B cell (primary cell): ENCODE results near the gene DNALI1. TPM values are rescaled to one million over a fixed set of nuclear protein-coding genes. Genes with fewer than 3 reads are reported as not detected.

ENCODE experiments used
- ATAC-seq: fragments of 200-7000 bp; cut with Tn5 transposase; one replicate; pipeline ENCODE4 v1.10.0; 2021; ENCODE audit warnings: low read depth, mild to moderate bottlenecking, moderate number of reproducible peaks, moderate library complexity
- CTCF ChIA-PET: fragments of 350-600 bp; sonication (Branson Sonifier 250); formaldehyde crosslinking; loops from one replicate; lab custom pipeline; 2021; ENCODE audit warnings: antibody characterized with exemption, inconsistent platforms; lab: Charles Lee
- POLR2A ChIA-PET: fragments of 350-600 bp; sonication (Branson Sonifier 250); formaldehyde crosslinking; loops from one replicate; lab custom pipeline; 2021; ENCODE audit warnings: antibody characterized with exemption; lab: Charles Lee
- DNase-seq: peaks from one replicate; pipeline ENCODE4 v3.0.0; 2013
- H2AFZ ChIP-seq: 2 replicates; pipeline ENCODE4 v1.6.1; 2012; ENCODE audit warnings: mild to moderate bottlenecking, low read depth, low read length; ENCODE audit not compliant: insufficient read depth, poor library complexity, severe bottlenecking
- H3K27ac ChIP-seq, 2 donors: 1 replicate in 1 of 2; 2 replicates in 1 of 2; pipeline ENCODE4 v1.5.1; 2012 to 2013; ENCODE audit warnings: low read length in 2 of 2, mild to moderate bottlenecking in 2 of 2, moderate library complexity in 1 of 2
- H3K27me3 ChIP-seq, 4 experiments: fragments of 200-600 bp in 1 of 4; sonication (generic) in 1 of 4; replicated peaks in 1 of 4; 1 replicate in 2 of 4; 2 replicates in 2 of 4; pipeline versions ENCODE4 v1.6.1 to v1.7.0; 2013 to 2016; ENCODE audit warnings: low read length in 3 of 4, mild to moderate bottlenecking in 2 of 4, mixed read lengths in 1 of 4, moderate library complexity in 1 of 4; ENCODE audit not compliant: insufficient read depth in 4 of 4, control insufficient read depth in 3 of 4; ENCODE audit errors: control extremely low read depth in 1 of 4
- H3K36me3 ChIP-seq, 2 experiments: replicated peaks in 1 of 2; 1 replicate in 1 of 2; 2 replicates in 1 of 2; pipeline versions ENCODE4 v1.6.1 to v1.7.1; 2013; ENCODE audit warnings: low read length in 1 of 2; ENCODE audit not compliant: insufficient read depth in 2 of 2, control insufficient read depth in 1 of 2; ENCODE audit errors: control extremely low read depth in 1 of 2, extremely low read depth in 1 of 2
- H3K4me1 ChIP-seq, 2 donors: fragments of 200-600 bp in 1 of 2; sonication (generic) in 1 of 2; 1 replicate in 1 of 2; 2 replicates in 1 of 2; pipeline versions ENCODE4 v1.5.1 to v1.6.1; 2013 to 2017; ENCODE audit warnings: low read length in 2 of 2; ENCODE audit not compliant: control insufficient read depth in 2 of 2, insufficient read depth in 2 of 2
- H3K4me2 ChIP-seq: replicated peaks from 2 replicates; pipeline ENCODE3; 2012; ENCODE audit warnings: mild to moderate bottlenecking, low read depth, low read length; ENCODE audit not compliant: poor library complexity, severe bottlenecking
- H3K4me3 ChIP-seq, 5 experiments: fragments of 200-600 bp in 1 of 5; sonication (generic) in 1 of 5; 1 replicate in 3 of 5; 2 replicates in 2 of 5; pipeline versions ENCODE4 v1.5.1 to v1.7.0; 2011 to 2016; ENCODE audit warnings: low read length in 4 of 5, mild to moderate bottlenecking in 4 of 5, low read depth in 2 of 5, control low read depth in 1 of 5, moderate library complexity in 1 of 5; ENCODE audit not compliant: insufficient read depth in 1 of 5; ENCODE audit errors: control extremely low read depth in 1 of 5, extremely low read depth in 1 of 5
- H3K79me2 ChIP-seq: fragments of 200-600 bp; sonication (generic); one replicate; pipeline ENCODE4 v1.6.0; 2016; ENCODE audit warnings: low read length; ENCODE audit not compliant: control insufficient read depth, insufficient read depth
- H3K9ac ChIP-seq: fragments of 200-600 bp; sonication (generic); 2 replicates; pipeline ENCODE4 v1.6.1; 2017; ENCODE audit warnings: mild to moderate bottlenecking, low read length, moderate library complexity
- H3K9me3 ChIP-seq, 3 donors: one replicate each; pipeline versions ENCODE4 v1.6.1 to v1.7.1; 2013; ENCODE audit warnings: low read length in 2 of 3; ENCODE audit not compliant: control insufficient read depth in 2 of 3, insufficient read depth in 1 of 3; ENCODE audit errors: control extremely low read depth in 1 of 3
- H4K20me1 ChIP-seq: 2 replicates; pipeline ENCODE4 v1.6.0; 2012; ENCODE audit warnings: mild to moderate bottlenecking, low read length; ENCODE audit not compliant: insufficient read depth, control insufficient read depth, poor library complexity, severe bottlenecking
- H3K27ac Mint-ChIP-seq: one replicate; pipeline ENCODE4 v1.8.0; 2021; ENCODE audit warnings: mixed read lengths
- H3K27me3 Mint-ChIP-seq: one replicate; pipeline ENCODE4 v1.8.0; 2021; ENCODE audit warnings: mixed read lengths
- H3K4me1 Mint-ChIP-seq: one replicate; pipeline ENCODE4 v1.8.0; 2021; ENCODE audit warnings: mixed read lengths
- H3K4me3 Mint-ChIP-seq: one replicate; pipeline ENCODE4 v1.8.0; 2021; ENCODE audit warnings: mixed read lengths
- H3K9me3 Mint-ChIP-seq: one replicate; pipeline ENCODE4 v1.8.0; 2022; ENCODE audit warnings: mixed read lengths; ENCODE audit not compliant: insufficient read depth
- CTCF ChIP-seq: fragments of 200-600 bp; IDR thresholded peaks from one replicate; pipeline ENCODE4 v1.8.0; 2022; ENCODE audit warnings: antibody characterized with exemption, mild to moderate bottlenecking
- EZH2 ChIP-seq: IDR thresholded peaks from 2 replicates; pipeline ENCODE4 v1.6.1; 2012; ENCODE audit warnings: borderline replicate concordance, low read depth, mild to moderate bottlenecking, moderate library complexity, low read length; ENCODE audit not compliant: insufficient read depth, poor library complexity, severe bottlenecking
- WGBS: methylation state at CpG from one replicate; pipeline ENCODE4 v1.1.5; 2013; ENCODE audit warnings: missing lambda C conversion rate; ENCODE audit not compliant: insufficient coverage; 5-methylcytosine and 5-hydroxymethylcytosine counted together
- intact Hi-C: fragments of 100-400 bp; cut with micrococcal nuclease; formaldehyde crosslinking; loops from one replicate; pipeline ENCODE4 v1.10.0; 2022
- polyA plus RNA-seq: library from polyadenylated mRNA; depleted of rRNA; stranded (reverse); fragments of >200 nt; gene quantifications from 2 replicates; pipeline ENCODE4 v1.2.3, GENCODE V29; 2012
- total RNA-seq, 2 donors: library from RNA; stranded (reverse); fragments of 120-200 nt in 1 of 2; gene quantifications; 1 replicate in 1 of 2; 2 replicates in 1 of 2; pipeline versions ENCODE4 v1.2.3 to v1.2.4, GENCODE V29; 2013 to 2022

DNALI1 gene
- total and polyA plus RNA-seq, 2 donors (not counting 1 experiment from before 2014, with no cell fraction given), result not detected

GRCh38 chr1:37561133-37562132 is 4.7 kb downstream of the DNALI1 start:
- Mint-ChIP-seq H3K4me3 (no peak overlapping the region), H3K9me3 (no peaks in the 10 kb centered on the region), H3K27me3 (peaks cover 5% of the 10 kb centered on the region), H3K27ac (no peak overlapping the region), H3K4me1 (no peaks in the 10 kb centered on the region)
- no peak overlapping the region for H3K4me3 ChIP-seq
- intact Hi-C loops, result loop anchor here (1.0 kb wide), 1 partner anchor 121 kb away; no protein-coding TSS in a partner anchor
- no peak for ATAC-seq
- H3K4me2 ChIP-seq, result no peak overlapping the region
- peak; percentile 60 for TF ChIP-seq CTCF
- TF ChIP-seq EZH2, result no peak
- no peaks in the 10 kb centered on the region for H3K27me3 ChIP-seq
- DNase-seq, result peak; percentile 51
- no peaks in the 10 kb centered on the region for H3K4me1 ChIP-seq
- no peaks in the 10 kb centered on the region for H4K20me1 ChIP-seq
- no peak overlapping the region for H3K27ac ChIP-seq
- peaks cover 0 to 3% (median 0%) of the 10 kb centered on the region in 3 donors for H3K9me3 ChIP-seq
- H3K79me2 ChIP-seq, result no peaks in the 10 kb centered on the region
- ChIA-PET CTCF (interaction anchor here (1.2 kb wide), 1 partner anchor 120 kb away, joined by 4 read pairs; no protein-coding TSS in a partner anchor), POLR2A (no interaction called here)
- H3K36me3 ChIP-seq, result peaks cover 2 to 13% of the 10 kb centered on the region in 2 experiments
- no peak overlapping the region for H2AFZ ChIP-seq
- 93% methylated on average over 19 of the region's 21 CpGs for WGBS
- no peak overlapping the region for H3K9ac ChIP-seq

GRCh38 chr1:37562984-37563383 is 6.2 kb downstream of the DNALI1 start:
- Mint-ChIP-seq H3K27me3 (peaks cover 3% of the 10 kb centered on the region), H3K9me3 (no peaks in the 10 kb centered on the region), H3K4me1 (no peaks in the 10 kb centered on the region), H3K4me3 (no peak overlapping the region), H3K27ac (no peak overlapping the region)
- CTCF ChIA-PET, result interaction anchor here (0.9 to 2.2 kb wide), 3 partner anchors 120 to 299 kb away, joined by 3 to 13 read pairs (median 4); partner anchors contain the start of gene MTF1
- WGBS, result 100% methylated on average over 1 of the region's 1 CpG
- H3K36me3 ChIP-seq, result peaks cover 5 to 29% of the 10 kb centered on the region in 2 experiments
- H3K27ac ChIP-seq, result no peak overlapping the region
- H3K27me3 ChIP-seq, result no peaks in the 10 kb centered on the region
- TF ChIP-seq CTCF, result no peak
- TF ChIP-seq EZH2, result no peak
- intact Hi-C loops, result no loop called here
- H3K79me2 ChIP-seq, result no peaks in the 10 kb centered on the region
- no peak overlapping the region for H3K9ac ChIP-seq
- no peaks in the 10 kb centered on the region for H3K4me1 ChIP-seq
- no peaks in the 10 kb centered on the region for H4K20me1 ChIP-seq
- ATAC-seq (no peak), DNase-seq (no peak)
- H3K4me2 ChIP-seq, result no peak overlapping the region
- no peaks in the 10 kb centered on the region for H3K9me3 ChIP-seq
- POLR2A ChIA-PET, result no interaction called here
- H3K4me3 ChIP-seq, result no peak overlapping the region
- H2AFZ ChIP-seq, result no peak overlapping the region
